Aorta (tissue), 5 donors: ENCODE measurements around the gene NGRN. TPM values are rescaled to one million over a fixed set of nuclear protein-coding genes. Genes with fewer than 3 reads are reported as not detected.
"Not testable (repeated sequence)": the region's sequence is repeated elsewhere in the genome, so short reads cannot be mapped to it uniquely, and the experiment has no call there.

Experiments used
- ATAC-seq: fragments of 200-7000 bp; cut with Tn5 transposase; one replicate; pipeline ENCODE4 v1.9.1; 2022; ENCODE audit warnings: moderate library complexity; ENCODE audit not compliant: low FRiP score
- DNase-seq, 2 donors: peaks; one replicate each; pipeline ENCODE4 v3.0.0-alpha.2; 2020
- H3K27ac ChIP-seq, 2 donors: one replicate each; pipeline ENCODE4 v1.5.1; 2013; ENCODE audit warnings: low read length in 2 of 2, mild to moderate bottlenecking in 2 of 2, moderate library complexity in 2 of 2, control low read depth in 1 of 2, inconsistent platforms in 1 of 2, low read depth in 1 of 2
- H3K27me3 ChIP-seq, 2 donors: one replicate each; pipeline ENCODE4 v1.6.1; 2013; ENCODE audit warnings: control low read depth in 1 of 2, low read length in 1 of 2, mild to moderate bottlenecking in 1 of 2, moderate library complexity in 1 of 2; ENCODE audit not compliant: insufficient read depth in 2 of 2, control insufficient read depth in 1 of 2
- H3K36me3 ChIP-seq, 2 donors: one replicate each; pipeline ENCODE4 v1.6.1; 2013; ENCODE audit warnings: control low read depth in 1 of 2, low read length in 1 of 2, mild to moderate bottlenecking in 1 of 2; ENCODE audit not compliant: insufficient read depth in 2 of 2, control insufficient read depth in 1 of 2
- H3K4me1 ChIP-seq, 2 donors: one replicate each; pipeline ENCODE4 v1.6.1; 2013; ENCODE audit warnings: low read length in 2 of 2, control low read depth in 1 of 2, mild to moderate bottlenecking in 1 of 2, moderate library complexity in 1 of 2; ENCODE audit not compliant: insufficient read depth in 2 of 2, control insufficient read depth in 1 of 2
- H3K4me3 ChIP-seq, 2 donors: one replicate each; pipeline ENCODE4 v1.5.1; 2013; ENCODE audit warnings: low read length in 2 of 2, control low read depth in 1 of 2, mild to moderate bottlenecking in 1 of 2
- H3K9me3 ChIP-seq: one replicate; pipeline ENCODE4 v1.6.1; 2013; ENCODE audit warnings: mild to moderate bottlenecking, low read length; ENCODE audit not compliant: control insufficient read depth
- WGBS, 2 donors: extraction: QIAGEN DNeasy Blood & Tissue Kit; methylation state at CpG; one replicate each; pipeline ENCODE4 v1.1.7; 2013; 5-methylcytosine and 5-hydroxymethylcytosine counted together
- intact Hi-C, 2 donors: fragments of 100-400 bp; cut with DNase I; formaldehyde crosslinking; loops; one replicate each; pipeline versions ENCODE4 v1.14.2 to v1.15.0; 2022
- polyA plus RNA-seq, 2 donors: library from polyadenylated mRNA; stranded (reverse); fragments of 200-250 nt; gene quantifications; one replicate each; pipeline ENCODE4 v1.2.3, GENCODE V29; 2013
- total RNA-seq, 2 donors: library from RNA; stranded (reverse); fragmentation: NEBNext Ultra II Directional; extraction: Animal tissue kit (Norgen Biotek cat#: 25700); gene quantifications; one replicate each; pipeline ENCODE4 v1.2.1, GENCODE V29; 2021
- donor health status: healthy with polysubstance abuse.
- donor health status: Bipolar disorder and iron deficiency.
- donor health status: DM: no; HTN: no; CAD: no.
- donor health status: DM: no; HTN: no; CAD: no.
- donor health status: DM: yes; HTN: yes; CAD: no.

NGRN gene
- total and polyA plus RNA-seq, 4 donors: 75.6 to 120 (median 84.7) TPM

GRCh38 chr15:90287946-90288345, 22.5 kb downstream of the NGRN start:
- Histone ChIP-seq H3K27ac (no peak overlapping the region), H3K4me3 (no peak overlapping the region), H3K9me3 (no peaks in the 10 kb centered on the region), H3K4me1 (no peaks in the 10 kb centered on the region), H3K27me3 (no peaks in the 10 kb centered on the region), H3K36me3 (no peaks in the 10 kb centered on the region)
- DNase-seq (no peak), ATAC-seq (no peak)
- intact Hi-C loops: no loop called here
- 94 to 95% methylated on average over 6 of the region's 6 CpGs for WGBS, 2 donors

GRCh38 chr15:90291679-90292356, 26.3 kb downstream of the NGRN start:
- no peak overlapping the region for H3K4me3 ChIP-seq
- no peaks in the 10 kb centered on the region for H3K9me3 ChIP-seq
- no peak overlapping the region for H3K27ac ChIP-seq
- no peaks in the 10 kb centered on the region for H3K4me1 ChIP-seq
- WGBS, 2 donors: 76 to 83% methylated on average over 16 of the region's 16 CpGs
- DNase-seq (no peak), ATAC-seq (no peak)
- intact Hi-C loops: no loop called here
- no peaks in the 10 kb centered on the region for H3K27me3 ChIP-seq
- H3K36me3 ChIP-seq: no peaks in the 10 kb centered on the region

GRCh38 chr15:90293040-90293810, 27.8 kb downstream of the NGRN start:
- H3K36me3 ChIP-seq, ATAC-seq, H3K27ac ChIP-seq, H3K27me3 ChIP-seq, H3K4me3 ChIP-seq, intact Hi-C loops, H3K4me1 ChIP-seq, H3K9me3 ChIP-seq: not testable (repeated sequence)
- 59 to 61% methylated on average over 13 of the region's 13 CpGs for WGBS, 2 donors
- DNase-seq: peak; percentile 79 to 90

GRCh38 chr15:90294159-90294558, 28.7 kb downstream of the NGRN start:
- Histone ChIP-seq H3K4me1 (no peaks in the 10 kb centered on the region), H3K27ac (no peak overlapping the region), H3K4me3 (no peak overlapping the region), H3K9me3 (no peaks in the 10 kb centered on the region), H3K27me3 (no peaks in the 10 kb centered on the region), H3K36me3 (no peaks in the 10 kb centered on the region)
- intact Hi-C loops: no loop called here
- no peak for DNase-seq
- no peak for ATAC-seq
- 38 to 69% methylated on average over 4 to 6 of the region's 6 CpGs for WGBS, 2 donors

DNA sequence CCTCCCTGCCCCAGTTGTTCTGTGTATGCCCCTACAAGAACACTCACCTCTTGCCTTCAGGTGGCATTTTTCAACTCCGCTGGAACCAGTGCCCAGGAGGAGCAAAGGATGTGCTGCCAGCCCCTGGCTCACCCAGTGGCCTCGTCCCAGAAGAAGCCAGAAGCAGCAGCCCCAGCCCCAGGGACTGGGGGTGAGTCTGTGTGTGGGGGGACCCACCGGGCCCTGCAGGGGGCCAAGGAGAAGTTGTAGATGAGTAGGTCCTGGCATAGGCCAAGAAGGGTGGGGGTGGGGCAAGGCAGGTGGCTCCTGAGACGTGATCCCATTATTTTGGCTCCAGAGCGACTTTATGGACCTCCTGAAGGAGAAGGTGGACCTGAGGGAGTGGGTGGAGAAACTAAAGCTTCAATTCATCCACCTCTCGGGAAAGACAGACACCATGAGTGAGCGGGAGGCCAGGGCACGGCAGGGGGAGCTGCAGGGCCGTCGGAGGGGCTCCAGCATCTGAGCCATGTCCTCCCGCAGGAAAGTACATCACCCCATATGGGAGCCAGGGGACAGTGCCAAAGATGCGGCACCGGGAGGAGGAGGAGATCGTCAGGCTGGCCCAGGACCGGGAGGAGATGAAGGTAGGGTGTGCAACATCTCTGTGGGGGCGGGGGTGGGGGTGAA, 29.3 kb downstream of the NGRN start:
- DNase-seq (no peak), ATAC-seq (peak; percentile 76)
- no peak overlapping the region for H3K27ac ChIP-seq
- no peaks in the 10 kb centered on the region for H3K27me3 ChIP-seq
- no peaks in the 10 kb centered on the region for H3K36me3 ChIP-seq
- intact Hi-C loops: no loop called here
- H3K4me1 ChIP-seq: no peaks in the 10 kb centered on the region
- 49 to 58% methylated on average over 16 of the region's 16 CpGs for WGBS, 2 donors
- H3K9me3 ChIP-seq: no peaks in the 10 kb centered on the region
- H3K4me3 ChIP-seq: no peak overlapping the region

- Histone ChIP-seq H3K27me3 (no peaks in the 10 kb centered on the region), H3K4me3 (no peak overlapping the region), H3K36me3 (no peaks in the 10 kb centered on the region), H3K9me3 (no peaks in the 10 kb centered on the region), H3K27ac (no peak overlapping the region), H3K4me1 (no peaks in the 10 kb centered on the region)
- peak; percentile 46 for ATAC-seq
- intact Hi-C loops: no loop called here
- WGBS, 2 donors: 47 to 54% methylated on average over 10 of the region's 10 CpGs
- no peak for DNase-seq
Measured at GRCh38 chr15:90295270-90295648, 29.8 kb downstream of the NGRN start.

GRCh38 chr15:90296316-90296884, 30.9 kb downstream of the NGRN start:
- 30 to 45% methylated on average over 4 of the region's 4 CpGs for WGBS, 2 donors
- ATAC-seq, H3K4me1 ChIP-seq, H3K9me3 ChIP-seq, H3K27me3 ChIP-seq, H3K4me3 ChIP-seq, H3K27ac ChIP-seq, intact Hi-C loops, H3K36me3 ChIP-seq, DNase-seq: not testable (repeated sequence)

DNA sequence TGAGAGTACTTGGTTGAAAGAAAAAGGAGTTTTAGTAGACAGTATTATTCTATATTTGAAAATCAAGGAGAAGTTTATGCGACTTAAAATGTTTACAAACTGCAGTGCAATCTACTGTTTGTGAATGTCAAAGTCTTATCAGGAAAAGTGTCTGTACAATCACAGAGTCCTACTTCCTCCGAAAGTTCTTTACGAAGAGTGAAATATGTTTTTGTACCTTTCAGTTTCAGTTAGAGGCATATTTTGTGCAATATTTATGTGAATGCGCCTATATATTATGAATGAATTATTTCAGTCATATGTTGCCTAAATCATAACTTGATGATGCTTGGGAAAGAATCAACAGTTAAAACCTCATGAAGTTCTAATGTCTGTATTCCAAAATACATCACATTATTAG, 31.5 kb downstream of the NGRN start:
- DNase-seq: no peak
- Histone ChIP-seq H3K27me3 (no peaks in the 10 kb centered on the region), H3K36me3 (no peaks in the 10 kb centered on the region), H3K4me1 (no peaks in the 10 kb centered on the region), H3K4me3 (no peak overlapping the region), H3K27ac (no peak overlapping the region), H3K9me3 (no peaks in the 10 kb centered on the region)
- intact Hi-C loops: no loop called here
- ATAC-seq: no peak
- WGBS, 2 donors: 93 to 95% methylated on average over 4 of the region's 4 CpGs
